NT2/D1 (cell line): ENCODE data around the gene PIGN.

Experiments
- DNase-seq: peaks from one replicate; pipeline ENCODE4 v3.0.0-alpha.2; 2011; ENCODE audit warnings: low read depth, low spot score
- H3K27me3 ChIP-seq: 2 replicates; pipeline ENCODE4 v1.6.0; 2011; ENCODE audit warnings: mild to moderate bottlenecking; ENCODE audit not compliant: insufficient read length, insufficient read depth
- H3K36me3 ChIP-seq: 2 replicates; pipeline ENCODE4 v1.6.1; 2011; ENCODE audit warnings: mild to moderate bottlenecking, low read length, mixed read lengths; ENCODE audit not compliant: insufficient read depth, insufficient read length
- H3K4me1 ChIP-seq: 2 replicates; pipeline ENCODE4 v1.5.1; 2011; ENCODE audit not compliant: insufficient read depth, insufficient read length
- H3K4me3 ChIP-seq: 2 replicates; pipeline ENCODE4 v1.5.1; 2011; ENCODE audit warnings: low read depth; ENCODE audit not compliant: insufficient read length
- H3K9ac ChIP-seq: 2 replicates; pipeline ENCODE4 v1.6.0; 2011; ENCODE audit warnings: low read depth; ENCODE audit not compliant: insufficient read length
- H3K9me3 ChIP-seq: 2 replicates; pipeline ENCODE4 v1.5.1; 2011; ENCODE audit warnings: mild to moderate bottlenecking, low read length; ENCODE audit not compliant: insufficient read depth
- SUZ12 ChIP-seq: IDR thresholded peaks from 2 replicates; pipeline ENCODE4 v1.6.1; 2011; ENCODE audit not compliant: insufficient read length, insufficient read depth; ENCODE audit errors: extremely low read depth
- YY1 ChIP-seq: IDR thresholded peaks from 2 replicates; pipeline ENCODE4 v1.6.1; 2011; ENCODE audit not compliant: insufficient read length, insufficient read depth
- ZNF274 ChIP-seq: IDR thresholded peaks from 2 replicates; pipeline ENCODE4 v1.6.1; 2011; ENCODE audit warnings: mild to moderate bottlenecking, low read depth, low read length

The PIGN gene

DNA sequence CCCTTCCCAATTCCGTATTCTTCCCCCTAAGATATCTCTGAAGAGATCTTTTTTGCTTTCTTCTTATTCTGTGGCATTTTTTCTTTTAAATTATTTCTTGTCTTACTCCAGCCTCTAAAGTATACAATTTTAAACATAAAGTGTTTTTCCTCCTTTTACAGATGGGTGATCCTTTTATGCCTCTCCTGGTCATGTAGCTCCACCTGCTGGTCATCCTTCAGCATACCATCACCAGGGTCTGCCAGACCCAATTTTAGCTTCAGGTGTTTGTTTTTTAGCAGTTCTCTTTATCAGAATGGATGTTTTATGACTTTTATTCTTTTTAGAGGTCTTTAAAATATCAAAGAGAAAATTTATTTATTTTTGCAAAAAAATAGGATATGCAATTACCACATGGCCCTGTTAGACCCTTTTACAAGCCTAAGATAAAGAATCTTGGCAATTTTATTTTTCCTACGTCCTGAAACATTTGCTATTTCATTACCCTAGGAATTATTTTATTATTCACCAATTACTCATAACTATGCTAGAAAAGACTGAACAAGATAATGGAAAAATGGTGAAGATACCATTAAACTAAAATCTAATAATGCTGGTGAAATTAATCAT is 55.5 kb downstream of the PIGN start:
- no peaks in the 10 kb centered on the region for H3K9me3 ChIP-seq
- DNase-seq = peak; percentile 22
- H3K4me1 ChIP-seq = no peaks in the 10 kb centered on the region
- H3K27me3 ChIP-seq = no peaks in the 10 kb centered on the region
- no peak for TF ChIP-seq YY1
- TF ChIP-seq ZNF274 = no peak
- no peak for TF ChIP-seq SUZ12
- no peaks in the 10 kb centered on the region for H3K36me3 ChIP-seq
- H3K9ac ChIP-seq = no peak overlapping the region
- no peak overlapping the region for H3K4me3 ChIP-seq

DNA sequence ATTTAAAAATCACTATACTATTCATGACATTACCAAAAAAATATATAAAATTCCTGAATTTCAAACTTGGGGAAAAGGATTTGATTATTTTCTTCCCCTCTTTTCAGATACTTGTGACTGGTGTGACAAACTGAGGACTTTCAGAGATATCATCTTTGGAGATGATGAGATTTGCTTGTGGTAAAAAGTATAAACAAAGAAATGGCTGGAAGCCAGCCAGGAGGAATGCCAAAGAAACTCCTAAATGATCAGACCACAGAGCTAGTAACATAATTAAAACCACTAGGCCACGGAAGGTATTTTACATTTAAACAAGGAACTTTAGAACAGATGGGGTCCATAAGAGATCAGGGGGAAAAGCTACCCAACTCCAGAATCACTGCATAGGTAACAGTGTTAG is 58.7 kb downstream of the PIGN start:
- TF ChIP-seq ZNF274 (no peak), YY1 (no peak), SUZ12 (no peak)
- DNase-seq = no peak
- H3K27me3 ChIP-seq = no peaks in the 10 kb centered on the region
- H3K9me3 ChIP-seq = no peaks in the 10 kb centered on the region
- no peaks in the 10 kb centered on the region for H3K4me1 ChIP-seq
- no peaks in the 10 kb centered on the region for H3K36me3 ChIP-seq
- H3K9ac ChIP-seq = no peak overlapping the region
- H3K4me3 ChIP-seq = no peak overlapping the region

DNA sequence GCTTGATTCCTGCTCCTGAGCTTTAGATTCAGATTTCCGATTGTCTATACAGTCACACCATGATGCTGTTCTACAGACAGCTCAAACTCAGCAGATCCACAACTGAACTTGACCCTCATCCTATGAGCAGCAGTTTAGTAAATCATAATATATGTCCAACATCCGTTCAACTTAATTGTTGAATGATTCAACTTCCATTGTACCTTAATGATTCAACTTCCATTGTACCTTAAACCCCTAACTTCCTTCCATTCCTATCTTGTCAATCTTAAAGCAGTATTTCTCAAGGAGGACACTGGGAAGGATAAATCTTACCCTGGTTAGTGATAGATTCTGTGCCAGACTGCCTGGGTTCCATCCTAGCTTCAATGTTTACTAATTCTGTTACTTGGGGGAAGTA is 60.1 kb downstream of the PIGN start:
- TF ChIP-seq YY1 (no peak), ZNF274 (no peak), SUZ12 (no peak)
- no peak overlapping the region for H3K4me3 ChIP-seq
- DNase-seq = no peak

DNA sequence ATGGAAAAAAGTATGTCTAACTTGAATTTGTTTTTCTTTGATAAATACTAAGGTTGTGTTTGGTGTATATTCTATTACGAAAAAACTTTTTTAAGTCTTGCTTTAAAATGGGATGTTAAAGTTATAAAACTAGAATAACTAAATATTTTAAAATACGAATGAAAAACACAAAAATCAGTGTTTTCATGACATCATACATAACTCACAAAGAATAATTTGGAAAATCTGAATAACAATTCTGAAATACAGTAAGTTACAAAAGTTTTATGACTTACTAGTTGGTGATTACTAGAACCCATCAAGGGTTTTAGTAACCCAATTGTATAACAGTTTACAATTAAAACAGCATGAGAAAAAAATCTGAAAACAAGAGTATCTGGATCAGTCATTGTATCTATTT is 61.2 kb downstream of the PIGN start:
- Histone ChIP-seq H3K4me1 (no peaks in the 10 kb centered on the region), H3K27me3 (no peaks in the 10 kb centered on the region), H3K36me3 (no peaks in the 10 kb centered on the region), H3K9ac (no peak overlapping the region), H3K9me3 (no peaks in the 10 kb centered on the region), H3K4me3 (no peak overlapping the region)
- no peak for DNase-seq
- TF ChIP-seq YY1 (no peak), SUZ12 (no peak), ZNF274 (no peak)

More for the DNA sequence above, 60.1 kb downstream of the PIGN start:
- H3K4me1 ChIP-seq = no peaks in the 10 kb centered on the region
- no peak overlapping the region for H3K9ac ChIP-seq
- H3K36me3 ChIP-seq = no peaks in the 10 kb centered on the region
- H3K27me3 ChIP-seq = no peaks in the 10 kb centered on the region
- no peaks in the 10 kb centered on the region for H3K9me3 ChIP-seq

DNA sequence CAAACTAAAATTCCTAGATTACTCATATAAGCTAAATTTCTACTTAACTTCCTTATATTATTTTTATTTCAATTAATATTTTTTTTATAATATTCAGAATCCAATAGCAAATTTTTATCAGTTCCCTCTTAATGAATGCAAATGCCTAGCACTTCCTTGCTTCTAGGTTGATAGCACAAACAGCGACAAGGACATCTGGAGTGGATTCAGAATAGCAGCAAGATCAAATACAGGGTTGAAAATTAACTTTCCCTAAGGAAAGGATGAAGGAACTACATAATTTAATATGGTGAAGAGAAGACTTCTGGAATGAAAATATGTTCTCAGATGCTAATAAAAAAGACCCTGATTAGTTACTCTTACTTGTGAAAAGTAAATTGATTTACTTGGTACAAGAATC is 64.5 kb downstream of the PIGN start:
- no peak for TF ChIP-seq YY1
- TF ChIP-seq SUZ12 = no peak
- TF ChIP-seq ZNF274 = no peak
- Histone ChIP-seq H3K4me1 (no peaks in the 10 kb centered on the region), H3K36me3 (no peaks in the 10 kb centered on the region), H3K9me3 (no peaks in the 10 kb centered on the region), H3K4me3 (no peak overlapping the region), H3K9ac (no peak overlapping the region), H3K27me3 (no peaks in the 10 kb centered on the region)
- DNase-seq = no peak

DNA sequence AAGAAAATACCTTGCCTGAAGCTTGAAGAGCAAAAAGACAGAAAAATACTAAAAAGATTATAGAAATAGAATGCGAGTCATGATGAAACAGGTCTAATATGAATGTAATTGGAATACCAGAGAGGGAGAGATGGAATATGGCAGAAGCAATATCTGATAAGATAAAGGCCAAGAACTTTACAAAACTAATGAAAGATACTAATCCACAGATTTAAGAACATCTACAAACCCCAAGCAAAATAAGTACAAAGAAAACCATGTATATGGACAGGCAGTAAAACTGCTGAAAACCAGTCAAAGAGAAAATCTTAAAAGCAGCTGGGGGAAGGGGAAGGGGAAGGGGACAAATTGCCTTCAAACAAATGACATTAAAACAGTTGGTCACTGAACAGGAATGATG is 67.0 kb downstream of the PIGN start:
- Histone ChIP-seq H3K9me3 (no peaks in the 10 kb centered on the region), H3K4me3 (no peak overlapping the region), H3K4me1 (no peaks in the 10 kb centered on the region), H3K27me3 (no peaks in the 10 kb centered on the region), H3K9ac (no peak overlapping the region), H3K36me3 (no peaks in the 10 kb centered on the region)
- TF ChIP-seq SUZ12 = no peak
- TF ChIP-seq YY1 = no peak
- no peak for TF ChIP-seq ZNF274
- no peak for DNase-seq

DNA sequence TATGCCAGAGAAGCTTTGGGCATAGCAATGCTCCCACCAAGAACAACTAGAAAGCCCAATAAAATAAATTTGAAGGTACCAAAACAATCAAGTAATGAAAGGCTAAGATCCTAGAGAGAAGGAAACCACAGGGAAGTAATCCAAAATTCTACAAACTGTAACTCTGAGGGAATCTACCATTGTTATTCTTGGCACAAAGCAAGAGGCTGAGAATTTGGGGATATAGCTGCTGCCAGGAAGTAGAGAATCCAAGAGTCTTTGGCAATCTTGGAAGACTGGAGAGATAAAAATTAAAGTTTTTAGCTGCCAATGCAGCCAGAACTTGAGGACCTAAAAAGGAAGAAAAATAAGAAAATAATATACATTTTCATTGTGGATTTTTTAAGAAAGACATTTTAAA is 68.5 kb downstream of the PIGN start:
- Histone ChIP-seq H3K9ac (no peak overlapping the region), H3K4me3 (no peak overlapping the region), H3K4me1 (no peaks in the 10 kb centered on the region), H3K9me3 (no peaks in the 10 kb centered on the region), H3K27me3 (no peaks in the 10 kb centered on the region), H3K36me3 (no peaks in the 10 kb centered on the region)
- no peak for TF ChIP-seq YY1
- TF ChIP-seq SUZ12 = no peak
- TF ChIP-seq ZNF274 = no peak
- DNase-seq = no peak

DNA sequence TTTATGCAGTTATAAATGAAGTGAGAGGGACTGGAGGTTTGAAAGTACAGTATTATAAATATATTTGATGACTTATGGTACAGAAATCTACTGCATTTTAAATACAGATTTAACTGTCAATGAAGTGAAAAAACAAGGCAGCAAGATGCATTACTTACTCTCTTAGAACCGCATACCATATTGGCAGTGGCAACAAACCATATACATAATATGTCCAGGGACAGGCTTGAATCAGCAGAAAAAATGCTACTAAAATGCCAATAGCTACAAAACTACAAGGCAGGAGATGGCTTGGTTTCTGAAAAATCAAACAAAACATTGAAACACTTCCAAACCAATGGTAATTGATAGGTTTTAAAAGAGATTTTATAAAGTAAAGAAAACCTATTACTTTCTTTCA is 77.2 kb downstream of the PIGN start:
- Histone ChIP-seq H3K36me3 (no peaks in the 10 kb centered on the region), H3K9ac (no peak overlapping the region), H3K4me1 (no peaks in the 10 kb centered on the region), H3K4me3 (no peak overlapping the region), H3K27me3 (no peaks in the 10 kb centered on the region), H3K9me3 (no peaks in the 10 kb centered on the region)
- no peak for DNase-seq
- no peak for TF ChIP-seq ZNF274
